Endothelial cell (in vitro differentiated cells): ENCODE measurements around the gene DNAJC15. TPM values are rescaled to one million over a fixed set of nuclear protein-coding genes. Genes with fewer than 3 reads are reported as not detected.
A peak's percentile ranks its signal among the peaks of the same experiment; 100 is the strongest.

Source experiments
- DNase-seq: peaks from one replicate; pipeline ENCODE4 v3.0.0; 2021; ENCODE audit warnings: low spot score
- H3K27ac Mint-ChIP-seq: one replicate; pipeline ENCODE4 v1.8.0; 2021; ENCODE audit warnings: mixed read lengths, inconsistent platforms; ENCODE audit not compliant: unreplicated experiment
- H3K27me3 Mint-ChIP-seq: one replicate; pipeline ENCODE4 v1.8.0; 2021; ENCODE audit warnings: mild to moderate bottlenecking, moderate library complexity, mixed read lengths, inconsistent platforms; ENCODE audit not compliant: unreplicated experiment
- H3K36me3 Mint-ChIP-seq: one replicate; pipeline ENCODE4 v1.8.0; 2021; ENCODE audit warnings: mild to moderate bottlenecking, low read depth, mixed read lengths, inconsistent platforms; ENCODE audit not compliant: unreplicated experiment
- H3K4me1 Mint-ChIP-seq: one replicate; pipeline ENCODE4 v1.8.0; 2021; ENCODE audit warnings: mild to moderate bottlenecking, mixed read lengths, inconsistent platforms; ENCODE audit not compliant: unreplicated experiment
- H3K4me3 Mint-ChIP-seq: one replicate; pipeline ENCODE4 v1.8.0; 2021; ENCODE audit warnings: mild to moderate bottlenecking, mixed read lengths, inconsistent platforms; ENCODE audit not compliant: unreplicated experiment
- H3K9me3 Mint-ChIP-seq: one replicate; pipeline ENCODE4 v1.8.0; 2021; ENCODE audit warnings: mixed read lengths, inconsistent platforms; ENCODE audit not compliant: unreplicated experiment
- CTCF ChIP-seq: fragments of 200-600 bp; sonication (generic); IDR thresholded peaks from one replicate; pipeline ENCODE4 v1.5.0; 2021; ENCODE audit warnings: antibody characterized with exemption; ENCODE audit not compliant: unreplicated experiment
- total RNA-seq: library from RNA; stranded (reverse); fragmentation: NEBNext Ultra II Directional; extraction: Animal tissue kit (Norgen Biotek cat#: 25700); gene quantifications from one replicate; pipeline ENCODE4 v1.2.1, GENCODE V29; 2021; ENCODE audit not compliant: unreplicated experiment

DNAJC15 gene
- total RNA-seq, 1 donor from 2014 or later = 13.9 TPM

GRCh38 chr13:43081866-43082265 lies 58.5 kb downstream of the DNAJC15 start:
- Mint-ChIP-seq H3K4me1 (peaks cover 10% of the 10 kb centered on the region), H3K36me3 (peaks cover 17% of the 10 kb centered on the region), H3K9me3 (no peaks in the 10 kb centered on the region), H3K27ac (no peak overlapping the region), H3K4me3 (no peak overlapping the region), H3K27me3 (no peaks in the 10 kb centered on the region)
- DNase-seq = no peak
- TF ChIP-seq CTCF = no peak

GRCh38 chr13:43083750-43084149 lies 60.4 kb downstream of the DNAJC15 start:
- no peaks in the 10 kb centered on the region for H3K9me3 Mint-ChIP-seq
- H3K36me3 Mint-ChIP-seq = peaks cover 17% of the 10 kb centered on the region
- no peaks in the 10 kb centered on the region for H3K4me1 Mint-ChIP-seq
- no peak overlapping the region for H3K27ac Mint-ChIP-seq
- TF ChIP-seq CTCF = no peak
- DNase-seq = no peak
- H3K4me3 Mint-ChIP-seq = no peak overlapping the region
- H3K27me3 Mint-ChIP-seq = no peaks in the 10 kb centered on the region

- Mint-ChIP-seq H3K27me3 (no peaks in the 10 kb centered on the region), H3K27ac (no peak overlapping the region), H3K4me3 (no peak overlapping the region), H3K36me3 (peaks cover 23% of the 10 kb centered on the region), H3K4me1 (no peaks in the 10 kb centered on the region), H3K9me3 (no peaks in the 10 kb centered on the region)
- peak; percentile 87 for TF ChIP-seq CTCF
- DNase-seq = no peak
Measured at GRCh38 chr13:43085545-43085944, 62.2 kb downstream of the DNAJC15 start.

GRCh38 chr13:43086181-43086580 lies 62.8 kb downstream of the DNAJC15 start:
- no peak for DNase-seq
- Mint-ChIP-seq H3K4me1 (no peaks in the 10 kb centered on the region), H3K27ac (no peak overlapping the region), H3K9me3 (no peaks in the 10 kb centered on the region), H3K36me3 (peaks cover 19% of the 10 kb centered on the region), H3K4me3 (no peak overlapping the region), H3K27me3 (no peaks in the 10 kb centered on the region)
- TF ChIP-seq CTCF = no peak

- Mint-ChIP-seq H3K27me3 (no peaks in the 10 kb centered on the region), H3K9me3 (no peaks in the 10 kb centered on the region), H3K27ac (no peak overlapping the region), H3K4me3 (no peak overlapping the region), H3K4me1 (no peaks in the 10 kb centered on the region), H3K36me3 (peaks cover 13% of the 10 kb centered on the region)
- TF ChIP-seq CTCF = no peak
- DNase-seq = no peak
Measured at GRCh38 chr13:43088093-43088511, 64.7 kb downstream of the DNAJC15 start.
